Measurements from ENCODE around the gene OTOGL.
"Not testable (repeated sequence)": the region's sequence is repeated elsewhere in the genome, so short reads cannot be mapped to it uniquely, and the experiment has no call there.

The OTOGL gene, protein sequence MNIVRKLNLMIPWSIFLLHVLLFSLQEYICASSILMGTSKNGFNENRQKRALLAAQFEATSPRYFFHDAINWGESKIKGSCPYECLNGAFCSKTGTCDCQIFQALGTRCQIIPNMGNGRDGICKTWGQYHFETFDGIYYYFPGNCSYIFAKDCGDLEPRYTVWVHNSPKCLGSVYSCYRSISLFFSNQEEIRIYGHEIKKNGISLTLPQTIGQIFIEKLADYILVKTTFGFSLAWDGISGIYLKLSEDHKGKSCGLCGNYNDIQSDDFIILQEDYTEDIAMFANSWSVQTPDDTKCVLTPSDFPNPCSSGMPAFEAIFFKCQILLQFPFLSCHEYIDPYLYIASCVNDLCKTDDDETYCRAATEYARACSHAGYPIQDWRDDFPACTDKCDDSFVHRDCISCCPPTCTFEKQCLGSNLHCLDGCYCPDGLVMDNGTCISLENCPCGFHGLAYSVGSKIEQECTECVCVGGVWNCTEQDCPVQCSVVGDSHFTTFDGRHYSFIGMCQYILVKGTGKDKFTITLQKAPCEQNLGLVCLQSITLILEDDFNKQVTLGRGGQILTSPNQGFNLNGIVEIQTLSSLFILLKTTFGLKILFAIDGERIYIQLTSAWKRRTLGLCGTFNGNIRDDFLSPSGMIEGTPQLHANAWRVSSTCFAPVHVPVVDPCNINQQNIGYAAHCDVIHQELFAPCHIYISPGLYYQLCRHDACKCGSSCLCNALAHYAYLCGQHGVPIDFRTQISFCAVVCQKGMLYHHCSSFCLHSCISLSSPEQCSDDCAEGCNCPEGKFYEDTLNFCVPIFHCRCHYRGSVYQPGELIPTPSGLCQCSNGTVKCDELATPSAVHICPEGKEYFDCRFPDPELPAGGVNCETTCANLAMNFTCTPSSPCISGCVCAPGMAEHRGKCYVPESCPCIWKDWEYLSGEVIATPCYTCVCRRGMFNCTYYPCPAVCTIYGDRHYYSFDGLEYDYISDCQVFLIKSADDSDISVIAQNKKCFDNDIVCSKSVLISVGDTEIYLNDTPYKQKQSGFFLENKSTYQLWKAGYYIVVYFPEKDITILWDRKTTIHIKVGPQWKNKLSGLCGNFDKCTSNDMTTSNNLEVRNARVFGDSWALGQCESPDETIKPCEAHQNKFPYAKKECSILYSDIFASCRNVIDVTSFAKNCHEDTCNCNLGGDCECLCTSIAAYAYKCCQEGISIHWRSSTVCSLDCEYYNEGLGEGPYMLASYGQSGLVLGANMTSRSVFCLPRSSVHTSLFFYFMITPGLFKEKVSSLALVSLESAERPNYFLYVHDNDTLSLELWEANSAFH (N-terminal part only)

DNA sequence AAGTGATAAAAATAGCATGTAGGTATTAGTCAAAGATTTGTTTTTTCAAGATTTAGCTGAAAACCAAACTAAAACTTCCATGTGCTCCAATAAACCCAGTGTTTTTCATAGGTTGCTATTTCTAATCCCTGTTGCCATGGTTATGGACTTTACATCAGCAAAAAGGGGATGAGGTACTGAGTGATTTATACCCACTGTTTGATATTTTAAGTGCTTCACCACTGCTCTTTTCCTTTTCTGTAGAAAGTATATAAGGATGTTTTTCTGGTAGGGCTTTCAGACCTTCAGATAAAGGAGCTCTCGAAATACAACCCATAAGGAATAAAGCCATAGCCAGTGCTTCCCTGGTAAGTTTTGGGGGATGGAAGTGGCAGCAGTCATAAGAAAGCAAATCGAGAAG, at the start of gene OTOGL:
TSS of gene OTOGL (plus strand) at position 279 of the 400 bp plus-strand sequence. CDS start 109,895 bp downstream, outside the sequence.
- DNase-seq: no peak

DNA sequence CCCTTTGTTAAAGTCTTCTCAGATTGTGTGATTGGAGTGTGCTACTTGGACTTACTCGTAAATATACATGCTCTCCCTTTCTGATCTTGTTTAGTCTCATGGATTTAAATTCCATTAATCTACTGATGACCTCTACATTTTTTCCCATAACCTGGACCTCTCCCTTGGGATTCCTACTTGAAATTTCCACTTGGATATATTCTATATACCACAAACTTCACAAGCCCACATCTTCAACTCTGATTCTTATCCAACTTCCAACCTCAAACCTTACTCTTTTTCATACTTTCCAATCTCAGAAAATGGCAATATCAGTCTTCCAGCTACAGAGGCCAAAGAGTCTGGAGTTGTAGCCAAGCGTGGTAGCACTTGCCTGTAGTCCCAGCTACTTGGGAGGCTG, 49.1 kb upstream of the OTOGL start:
- DNase-seq: no peak

DNA sequence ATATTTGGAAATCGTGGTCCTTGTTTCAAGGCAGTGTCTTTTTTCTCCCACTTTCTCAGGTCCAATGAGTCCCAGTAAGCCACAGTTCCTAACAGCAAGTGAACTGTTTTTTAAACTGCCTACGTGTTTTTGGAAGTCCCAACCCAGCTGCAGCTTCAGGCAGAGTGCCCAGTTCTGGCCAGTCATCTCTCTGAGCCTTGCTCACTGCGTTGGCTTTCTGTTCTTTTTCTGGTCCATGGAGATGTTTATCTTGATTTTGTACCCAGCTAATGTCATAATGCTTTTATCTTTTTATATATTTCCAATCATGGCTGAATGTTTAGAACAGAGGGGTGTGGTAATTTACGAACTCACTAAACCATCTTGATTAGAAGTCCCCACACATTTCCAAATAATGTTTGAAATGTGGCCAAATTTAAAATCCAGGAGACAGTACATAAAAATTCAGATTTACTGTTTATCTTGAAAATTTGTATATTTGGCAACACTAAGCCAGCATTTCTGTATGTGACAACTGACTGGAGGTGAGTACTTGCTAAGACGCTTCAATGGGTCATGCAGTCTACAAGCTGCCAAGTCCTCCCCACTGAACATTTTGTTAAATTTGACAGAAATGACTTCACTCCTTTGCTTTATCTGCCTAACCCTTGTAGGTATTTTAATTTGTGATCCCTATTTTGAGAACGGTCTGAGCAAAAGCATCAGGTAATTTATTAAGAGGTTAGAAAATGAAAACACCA, 46.1 kb upstream of the OTOGL start:
- DNase-seq: no peak

DNA sequence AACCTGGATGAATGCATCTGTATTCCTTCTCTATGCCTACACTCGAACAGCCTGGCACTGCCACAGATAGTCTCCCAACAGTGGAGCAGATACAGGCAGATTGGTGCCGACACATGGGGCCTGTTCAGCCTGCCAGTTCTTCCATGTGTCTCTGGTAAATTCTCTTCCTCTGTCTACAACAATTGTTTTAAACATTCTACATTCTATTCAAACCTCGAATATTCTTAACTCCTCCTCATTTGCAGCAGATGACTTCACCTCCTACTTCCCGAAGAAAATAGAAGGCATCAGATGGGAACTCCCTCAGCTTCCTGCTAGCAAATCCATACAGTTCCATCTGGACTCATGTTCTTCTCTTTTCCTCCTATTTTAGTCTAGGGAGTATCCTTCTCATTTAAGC, 43.1 kb upstream of the OTOGL start:
- no peak for DNase-seq

DNA sequence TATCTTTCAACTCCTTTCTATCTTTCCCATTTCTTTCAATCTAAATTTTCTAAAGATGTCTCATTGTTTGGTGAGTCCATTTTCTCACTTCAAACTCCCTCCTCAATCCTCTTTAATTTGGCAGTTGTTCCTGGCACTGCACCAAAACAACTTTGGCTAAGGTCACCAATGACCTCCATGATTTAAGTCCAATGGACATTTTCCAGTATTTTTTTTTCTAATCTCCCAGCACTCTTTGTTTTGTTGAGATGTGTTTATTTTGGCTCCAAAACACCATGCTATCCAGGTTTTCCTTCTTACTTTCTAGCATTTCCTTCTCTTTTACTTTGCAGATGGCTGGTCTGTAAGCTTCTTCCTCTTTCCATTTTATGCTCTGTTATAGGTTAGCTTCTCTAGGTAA, 42.5 kb upstream of the OTOGL start:
- DNase-seq: no peak

DNA sequence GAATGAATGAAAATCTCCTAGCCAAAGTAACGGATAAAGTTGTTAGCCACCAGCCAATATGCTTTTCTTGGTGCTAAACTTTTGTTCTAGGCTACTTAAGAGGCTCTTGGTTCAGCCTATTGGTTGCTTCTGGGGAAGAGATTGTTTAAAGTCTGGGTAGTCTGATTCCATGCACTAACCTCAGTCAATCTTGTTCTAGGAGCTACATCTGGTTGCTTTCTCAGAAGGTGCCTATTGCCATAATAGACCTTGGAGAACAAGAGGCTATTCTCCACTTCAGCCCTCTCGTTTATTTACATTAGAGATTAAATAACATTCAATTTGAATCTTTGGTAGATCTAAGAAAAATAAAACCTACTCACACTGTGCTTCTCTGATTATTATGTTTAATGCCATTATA, 40.8 kb upstream of the OTOGL start:
- DNase-seq: no peak

DNA sequence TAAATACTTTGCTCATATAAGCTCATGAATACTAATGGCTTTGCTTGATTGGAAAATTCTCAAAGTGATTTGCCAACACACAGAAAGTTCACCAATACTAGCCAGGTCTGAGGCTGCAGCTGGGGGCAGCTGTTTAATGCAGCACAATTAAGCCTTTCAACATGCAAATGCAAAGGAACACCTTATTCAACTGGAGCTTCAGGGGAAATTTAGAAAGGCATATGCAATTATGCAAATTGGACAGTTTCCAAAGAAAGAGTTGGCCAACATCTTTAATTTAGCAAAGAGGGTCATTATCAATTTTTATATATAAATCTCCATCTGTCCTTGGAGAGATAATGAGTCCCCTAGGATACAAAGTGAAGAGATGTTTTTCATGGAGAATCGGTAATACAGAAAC, 40.2 kb upstream of the OTOGL start:
- no peak for DNase-seq

DNA sequence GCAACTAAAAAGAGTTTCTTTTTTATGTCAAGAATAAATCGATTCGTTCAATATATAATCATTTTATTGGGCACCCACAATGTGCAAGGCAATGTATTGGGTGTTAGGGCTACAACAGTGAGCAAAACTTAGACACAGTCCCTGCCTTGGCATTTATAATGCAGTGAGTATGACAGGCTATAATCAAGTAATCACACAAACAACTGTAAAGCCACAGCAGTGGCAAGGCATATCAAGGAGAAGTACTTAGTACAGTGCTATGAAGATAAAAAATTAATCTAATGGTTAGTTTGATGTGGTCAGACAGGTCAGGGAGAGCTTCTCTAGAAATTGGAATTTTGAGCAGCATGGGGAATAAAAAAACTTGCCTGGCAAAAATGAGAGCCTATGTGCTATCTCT, 39.5 kb upstream of the OTOGL start:
- no peak for DNase-seq

DNA sequence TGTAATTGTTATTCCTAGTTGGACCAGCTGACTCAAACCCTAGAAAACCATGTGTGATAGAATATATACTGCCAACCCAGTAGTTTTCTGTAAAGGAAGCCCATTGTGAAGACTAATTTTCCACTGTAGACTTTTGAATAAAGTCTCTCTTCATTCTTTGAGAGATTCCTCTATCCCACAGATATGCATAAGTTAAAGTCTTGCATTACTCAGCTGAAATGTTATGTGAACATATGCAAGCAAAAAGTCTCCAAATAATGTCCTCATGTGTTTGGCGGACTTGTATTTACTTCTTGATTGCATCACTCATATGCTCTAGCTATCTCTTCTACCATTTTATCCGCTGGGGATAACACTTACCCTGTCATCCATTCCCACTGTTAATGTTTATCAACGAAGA, 35.1 kb upstream of the OTOGL start:
- no peak for DNase-seq

DNA sequence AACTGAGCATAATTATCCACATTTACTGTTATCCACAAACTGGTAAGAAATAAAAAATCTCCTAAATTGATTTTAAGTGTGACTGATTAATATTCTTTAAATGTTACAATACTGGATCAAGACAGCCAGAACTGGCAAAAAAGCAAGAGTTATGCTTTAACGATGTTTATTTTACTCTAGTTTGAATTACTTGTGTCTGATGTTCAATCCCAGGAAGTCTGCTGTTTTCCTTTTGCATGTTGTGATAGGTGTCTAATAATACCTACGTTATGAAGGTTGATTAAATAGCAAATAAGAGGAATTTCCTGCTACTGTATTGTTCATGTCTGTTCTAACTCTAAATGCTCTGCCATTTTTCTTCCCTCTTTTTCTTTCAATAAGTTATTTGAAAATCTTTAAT, 34.4 kb upstream of the OTOGL start:
- DNase-seq: no peak

DNA sequence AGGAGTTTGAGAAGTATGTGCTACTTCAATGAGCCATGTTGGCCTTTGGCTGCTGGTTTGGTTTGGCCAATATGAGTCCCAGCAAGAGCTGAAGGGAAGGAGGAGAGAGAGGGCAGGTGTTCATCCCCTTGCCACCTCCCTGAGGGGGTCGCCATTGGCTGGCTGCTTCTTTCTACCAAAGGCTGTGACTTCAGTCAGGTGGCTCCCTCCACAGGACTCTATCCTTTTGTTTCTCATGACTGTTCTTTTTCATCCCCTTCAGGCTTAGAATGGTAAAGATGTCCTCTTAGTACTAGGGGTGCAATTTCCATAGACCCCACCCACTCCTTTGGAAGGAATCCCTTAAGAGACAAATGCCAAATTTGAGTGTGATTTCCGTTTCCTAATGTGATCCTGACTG, 31.2 kb upstream of the OTOGL start:
- no peak for DNase-seq

DNA sequence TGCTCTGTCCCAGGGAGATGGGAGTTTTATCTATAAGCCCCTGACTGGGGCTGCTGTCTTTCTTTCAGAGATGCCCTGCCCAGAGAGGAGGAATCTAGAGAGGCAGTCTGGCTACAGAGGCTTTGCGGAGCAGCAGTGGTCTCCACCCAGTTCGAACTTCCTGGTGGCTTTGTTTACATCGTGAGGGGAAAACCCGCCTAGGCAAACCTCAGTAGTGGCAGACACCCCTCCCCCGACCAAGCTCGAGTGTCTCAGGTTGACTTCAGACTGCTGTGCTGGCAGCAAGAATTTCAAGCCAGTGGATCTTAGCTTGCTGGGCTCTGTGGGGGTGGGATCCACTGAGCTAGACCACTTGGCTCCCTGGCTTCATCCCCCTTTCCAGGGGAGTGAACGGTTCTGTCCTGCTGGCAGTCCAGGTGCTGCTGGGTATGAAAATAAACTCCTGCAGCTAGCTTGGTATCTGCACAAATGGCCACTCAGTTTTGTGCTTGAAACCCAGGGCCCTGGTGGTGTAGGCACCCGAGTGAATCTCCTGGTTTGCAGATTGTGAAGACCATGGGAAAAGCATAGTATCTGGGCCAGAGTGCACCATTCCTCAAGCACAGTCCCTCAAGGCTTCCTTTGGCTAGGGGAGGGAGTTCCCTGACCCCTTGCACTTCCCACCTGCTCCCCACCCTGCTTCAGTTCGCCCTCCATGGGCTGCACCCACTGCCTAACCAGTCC, 15.3 kb upstream of the OTOGL start:
- not testable (repeated sequence) for DNase-seq

DNA sequence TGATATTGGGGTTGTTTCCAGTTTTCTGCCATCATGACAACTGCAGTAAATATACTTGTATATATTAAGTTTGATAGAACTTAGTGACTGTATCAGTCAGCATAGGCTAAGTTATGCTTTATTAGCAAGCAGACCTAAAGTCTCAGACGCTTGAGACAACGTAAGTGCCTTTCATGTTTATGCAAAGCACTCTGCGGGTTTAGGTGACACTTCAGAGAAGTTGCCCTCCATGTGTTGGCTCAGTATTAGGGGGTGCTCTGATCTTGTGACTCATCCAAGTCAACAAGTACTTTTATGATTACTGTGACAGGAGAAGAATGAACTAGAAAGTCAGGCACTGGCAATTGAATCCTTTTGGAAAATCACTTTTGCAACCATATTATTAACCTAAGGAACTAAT, 13.3 kb upstream of the OTOGL start:
- no peak for DNase-seq

DNA sequence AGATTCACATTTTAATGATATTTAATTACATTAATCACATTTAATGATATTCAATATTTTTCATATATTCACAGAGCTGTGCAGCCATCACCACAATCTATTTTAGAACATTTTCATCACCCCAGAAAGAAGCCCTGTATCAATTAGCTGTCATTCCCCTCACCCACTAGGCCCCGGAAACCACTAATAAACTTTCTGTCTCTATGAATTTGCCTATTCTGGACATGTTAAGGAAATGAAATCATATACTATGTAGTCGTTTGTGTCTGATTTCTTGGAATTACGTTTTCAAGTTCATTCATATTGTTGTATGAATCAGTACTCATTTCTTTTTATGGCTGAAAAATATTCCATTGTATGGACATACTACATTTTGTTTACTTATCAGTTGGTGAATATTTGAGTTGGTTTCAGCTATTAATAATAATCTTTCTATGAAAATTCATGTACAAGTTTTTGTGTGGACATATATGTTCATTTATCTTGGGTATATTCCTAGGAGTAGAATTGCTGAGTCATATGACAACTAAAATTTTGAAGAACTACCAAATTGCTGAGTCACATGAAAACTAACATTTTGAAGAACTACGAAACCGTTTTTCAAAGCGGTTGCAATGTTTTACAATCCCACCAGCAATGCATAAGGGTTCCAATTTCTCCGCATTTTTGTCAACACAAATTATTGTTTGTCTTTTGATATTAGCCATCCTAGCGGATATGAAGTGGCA, 11.7 kb upstream of the OTOGL start:
- no peak for DNase-seq

DNA sequence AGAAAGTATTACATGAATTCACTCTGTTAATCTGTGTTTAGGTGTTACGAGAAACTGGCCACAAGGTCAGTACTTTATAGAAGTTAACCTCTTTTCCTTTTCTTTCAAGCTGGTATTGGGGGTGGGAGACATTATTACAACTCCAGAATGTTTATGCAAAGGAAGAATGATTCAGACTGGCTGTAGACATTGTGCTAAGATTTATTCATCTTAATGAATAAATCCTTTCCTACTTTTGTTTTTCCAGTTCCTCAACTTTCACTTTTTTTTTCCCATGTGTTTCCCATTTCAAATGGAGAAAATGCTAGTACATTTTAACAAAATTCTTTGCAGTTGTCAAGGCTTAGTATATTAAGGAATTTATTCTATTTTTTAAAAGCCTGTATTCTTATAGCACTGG, 1.3 kb downstream of the OTOGL start:
- no peak for DNase-seq

DNA sequence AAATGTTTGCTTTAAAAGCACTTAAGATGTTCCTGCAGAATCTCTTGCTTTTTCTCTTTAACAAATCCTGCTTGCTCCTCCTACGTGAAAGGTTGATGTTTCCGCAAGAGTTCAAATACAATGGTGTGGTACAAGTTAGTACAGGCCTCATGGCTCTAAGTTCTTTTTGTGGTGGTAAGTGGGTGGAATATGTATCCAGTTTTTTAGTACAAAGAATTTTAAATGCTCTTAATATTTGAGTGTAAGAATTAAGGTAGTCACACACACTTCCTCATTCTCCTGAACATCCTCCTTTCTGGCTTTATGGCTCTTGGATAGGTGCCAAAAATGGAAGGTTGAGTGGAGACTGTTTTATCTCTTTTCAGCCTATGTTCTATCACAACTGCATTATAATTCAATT, 1.8 kb downstream of the OTOGL start:
- DNase-seq: no peak

DNA sequence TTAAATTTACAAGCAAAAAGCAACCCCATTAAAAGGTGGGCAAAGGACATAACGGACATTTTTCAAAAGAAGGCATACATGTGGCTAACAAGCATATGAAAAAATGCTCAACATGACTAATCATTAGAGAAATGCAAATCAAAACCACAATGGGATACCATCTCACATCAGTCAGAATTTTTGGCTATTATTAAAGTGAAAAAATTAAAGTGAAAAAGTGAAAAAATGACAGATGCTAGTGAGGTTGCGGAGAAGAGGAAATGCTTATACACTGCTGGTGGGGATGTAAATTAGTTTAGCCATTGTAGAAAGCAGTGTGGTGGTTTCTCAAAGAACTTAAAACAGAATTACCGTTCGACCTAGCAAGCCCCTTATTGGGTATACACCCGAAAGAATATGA, 7.9 kb downstream of the OTOGL start:
- no peak for DNase-seq

DNA sequence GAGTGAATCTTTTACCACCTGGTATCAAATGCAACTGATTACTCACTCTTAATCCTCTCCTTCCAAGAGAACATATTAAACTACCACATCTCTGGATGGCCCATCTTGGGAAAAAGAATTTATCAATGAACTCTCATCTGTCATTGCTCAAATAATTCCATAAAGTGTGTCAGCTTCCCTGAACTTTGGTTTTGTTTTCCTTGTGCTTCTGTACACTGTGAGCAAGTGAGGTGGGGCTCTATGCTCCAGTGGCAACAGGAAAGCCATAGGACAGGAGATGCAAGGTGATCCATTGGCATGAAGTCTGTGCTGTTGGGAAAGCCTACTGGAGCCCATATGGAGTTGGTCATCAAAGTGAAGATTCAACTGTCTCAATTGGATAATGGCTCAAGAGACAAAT, 17.4 kb downstream of the OTOGL start:
- DNase-seq: no peak

DNA sequence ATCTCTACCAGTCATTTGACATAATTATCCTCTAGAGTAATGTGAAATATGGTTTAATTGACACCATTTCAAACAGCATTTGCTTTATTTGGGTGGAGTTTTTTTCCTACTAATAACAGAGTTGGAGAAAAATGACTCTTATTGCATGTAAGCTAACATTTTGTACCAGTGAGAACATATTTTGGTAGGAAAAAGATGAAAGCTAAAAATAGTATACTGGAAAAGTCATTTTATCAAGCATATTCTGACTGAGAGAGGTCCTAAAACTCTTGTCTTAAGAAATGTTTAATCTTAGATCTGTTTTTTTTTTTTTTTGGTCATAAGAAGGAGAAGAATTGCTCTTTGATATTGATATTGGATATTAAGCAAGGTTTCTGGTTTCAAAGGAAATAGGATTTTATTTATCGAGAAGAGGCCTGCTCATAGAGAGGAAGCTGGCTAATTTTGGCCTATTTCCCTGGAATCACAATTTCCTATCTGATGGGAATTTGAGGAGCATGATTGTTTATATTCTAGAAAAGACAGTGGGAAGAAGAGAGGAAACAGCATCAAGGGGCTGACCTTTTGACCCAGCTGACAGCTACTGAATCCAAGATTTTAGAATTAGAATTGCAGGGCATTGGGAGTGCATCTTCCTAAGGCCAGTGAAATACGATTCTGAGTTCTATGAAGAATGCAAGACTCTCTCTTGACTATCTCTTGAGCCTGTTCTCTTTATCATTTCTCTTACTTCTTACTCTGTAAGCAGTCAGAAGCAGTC, 19.4 kb downstream of the OTOGL start:
- no peak for DNase-seq

DNA sequence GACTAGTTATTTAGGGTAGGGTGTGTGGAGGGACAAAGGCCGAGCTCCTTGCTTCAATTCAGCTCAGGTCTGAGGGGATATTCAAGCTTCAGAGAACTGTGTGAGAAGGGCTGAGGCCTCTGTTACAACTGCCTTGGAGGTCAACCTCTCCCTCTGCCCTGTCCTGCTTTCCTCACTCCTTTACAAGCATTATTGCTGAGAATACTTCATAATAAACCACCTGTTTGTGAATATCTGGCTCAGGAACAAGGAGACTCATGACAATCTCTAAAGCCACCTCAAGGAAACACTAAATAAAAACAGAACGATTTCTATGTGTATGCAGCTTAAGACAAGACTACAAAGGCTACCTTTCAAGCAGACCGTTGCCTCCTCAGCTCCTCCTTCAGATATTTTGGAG, 21.7 kb downstream of the OTOGL start:
- no peak for DNase-seq
